Kidney glomerular epithelial cell (primary cell): Measurements from ENCODE around the gene TRMT61A.

Experiments used
- DNase-seq: peaks from one replicate; lab custom pipeline; 2025; lab: John Stamatoyannopoulos, UW

TRMT61A gene

DNA sequence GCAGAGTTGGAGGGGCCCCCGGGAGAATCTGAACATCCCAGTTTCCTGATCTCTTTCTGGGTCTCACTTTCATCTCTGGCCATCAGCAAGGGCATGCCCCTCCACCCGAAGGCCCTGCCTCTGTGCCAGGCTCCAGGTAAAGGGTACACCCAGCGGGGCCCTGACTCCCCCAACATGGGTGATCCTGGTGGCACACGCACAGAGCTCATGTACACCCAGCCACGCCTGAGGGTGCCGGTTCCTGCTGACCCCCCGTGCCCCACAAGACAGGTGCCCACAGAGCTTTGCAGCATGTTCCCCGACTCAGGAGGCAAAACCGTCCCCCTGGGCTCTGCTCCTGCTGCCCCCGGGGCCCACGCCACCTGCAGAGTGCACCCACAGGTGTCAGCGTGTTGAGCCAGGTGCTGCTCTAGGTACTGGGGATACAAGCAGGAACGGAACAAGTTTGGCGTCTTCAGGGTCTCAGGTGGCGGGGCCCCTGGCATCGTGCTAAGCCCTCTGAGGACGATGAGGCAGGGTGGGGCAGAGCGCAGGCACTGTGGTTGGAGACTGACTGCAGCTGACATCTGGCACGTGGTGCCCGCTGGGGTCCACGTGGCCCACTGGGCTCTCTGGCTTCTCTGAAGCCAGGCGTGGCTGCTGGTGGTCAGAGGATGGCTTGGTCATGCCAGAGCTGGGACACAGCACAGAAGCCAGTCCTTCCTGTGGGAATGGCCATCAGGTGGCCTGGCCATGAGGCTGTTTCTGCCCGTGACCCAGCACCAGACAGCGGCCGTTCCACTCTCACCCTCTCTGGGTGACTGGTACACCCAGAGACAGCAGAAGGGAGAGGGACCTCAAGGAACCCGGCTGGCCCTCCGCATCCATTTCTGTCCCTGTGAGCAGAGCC, 19.7 kb downstream of the TRMT61A start:
- no peak for DNase-seq

DNA sequence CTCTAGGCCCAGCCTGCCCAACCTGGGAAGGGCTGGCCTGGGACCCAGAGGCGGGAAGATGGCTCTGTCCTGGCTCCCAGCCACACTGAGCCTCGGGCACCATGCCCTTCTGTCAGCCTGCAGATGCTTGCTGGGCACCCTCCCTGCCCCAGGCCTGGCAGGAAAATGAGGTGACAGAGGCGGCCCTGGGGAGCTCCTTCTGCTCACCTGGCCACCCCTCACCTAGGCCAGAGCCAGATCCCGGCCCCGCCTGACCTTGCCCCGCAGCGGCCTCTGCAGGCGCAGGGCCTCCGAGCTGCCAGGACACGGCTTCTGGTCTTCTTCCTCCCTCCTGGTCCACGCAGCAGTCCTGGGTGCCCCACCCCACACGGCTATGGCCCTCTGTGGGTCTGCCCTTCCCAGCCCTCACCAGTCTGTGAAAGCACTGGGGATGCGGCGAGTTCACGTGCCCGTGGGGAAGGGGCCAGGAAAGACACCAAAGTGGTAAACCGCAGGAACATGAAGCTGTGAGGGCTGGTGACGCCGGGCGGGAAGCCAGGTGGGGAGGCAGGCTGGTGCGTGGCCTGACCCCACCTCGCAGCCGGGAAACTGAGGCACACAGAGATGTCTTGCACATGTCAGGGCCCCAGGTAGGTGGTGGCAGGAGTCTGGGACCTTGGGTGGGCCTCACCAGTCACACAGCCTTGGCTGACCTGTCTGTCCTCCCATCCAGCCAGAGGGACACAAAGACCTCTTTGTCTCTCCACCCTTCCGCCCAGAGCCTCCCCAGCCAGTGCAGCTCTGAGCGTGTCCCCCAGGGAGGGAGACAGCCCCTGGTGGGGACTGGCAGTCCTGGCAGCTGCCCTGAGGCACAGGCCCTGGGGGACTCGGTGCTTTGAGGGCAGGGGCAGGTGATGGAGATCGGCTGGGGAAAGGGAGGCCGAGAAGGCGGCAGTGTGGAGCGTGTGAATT, 20.6 kb downstream of the TRMT61A start:
- no peak for DNase-seq

DNA sequence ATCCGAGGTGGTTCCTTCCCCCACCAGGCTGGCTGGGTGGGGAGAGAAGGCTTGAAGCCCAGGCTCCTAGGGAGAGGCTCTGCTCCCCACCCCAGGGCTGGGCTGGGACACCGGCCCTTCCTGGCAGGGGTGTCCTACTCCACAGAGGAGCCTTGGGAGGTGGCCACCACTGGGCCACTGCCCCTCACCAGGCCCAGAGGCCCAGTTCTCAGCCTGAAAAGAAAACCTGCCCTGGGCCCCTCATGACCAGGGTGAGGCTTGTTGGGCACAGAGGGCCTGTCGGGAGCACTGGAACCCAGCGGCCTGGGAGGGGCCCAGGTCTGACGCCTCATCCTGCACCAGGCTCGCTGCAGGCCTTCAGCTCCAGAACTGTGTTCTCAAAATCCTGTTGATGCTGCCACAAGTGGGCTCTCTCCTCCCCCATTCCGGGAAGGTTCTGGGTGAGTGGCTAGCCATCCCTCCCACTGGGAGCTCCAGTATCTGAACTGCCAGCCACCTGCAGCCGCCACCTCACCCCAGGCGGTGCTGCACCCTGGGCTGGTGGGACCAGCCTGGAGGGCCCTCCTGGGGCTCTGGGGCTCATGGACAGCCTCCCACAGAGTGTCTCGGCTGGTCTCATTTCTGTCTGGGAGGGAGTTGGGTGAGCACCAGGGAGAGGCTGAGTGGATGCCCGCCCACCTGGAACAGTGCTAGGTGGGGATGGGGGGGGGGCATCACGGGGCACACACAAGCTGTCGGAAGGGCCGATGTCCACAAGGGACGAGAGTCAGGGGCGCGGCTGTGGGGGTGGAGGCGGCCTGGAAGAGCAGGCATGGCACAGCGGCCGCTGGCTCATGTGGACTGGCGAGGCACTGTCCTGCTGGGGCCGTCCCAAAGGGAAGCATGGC, 21.7 kb downstream of the TRMT61A start:
- peak; percentile 52 for DNase-seq

DNA sequence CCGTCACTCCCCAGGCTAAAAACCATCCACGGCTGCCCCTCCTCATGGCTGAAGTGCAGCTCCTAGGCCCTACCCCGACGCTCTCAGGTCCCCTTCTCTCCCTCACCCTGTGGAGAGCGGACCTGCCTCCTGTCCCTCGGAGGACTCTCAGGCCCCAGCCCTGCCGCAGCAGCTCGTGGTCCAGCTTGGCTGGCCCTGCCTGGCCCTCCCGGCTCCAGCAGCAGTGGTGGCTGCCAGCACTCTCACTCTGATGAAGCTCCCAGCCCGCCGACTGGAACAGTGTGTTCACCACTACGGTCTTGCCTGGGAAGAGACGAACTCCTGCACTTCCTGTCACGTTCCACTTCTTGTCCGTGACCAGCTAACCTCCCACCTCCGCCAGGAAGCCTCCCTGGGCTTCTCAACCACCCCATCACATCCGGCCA, 22.4 kb downstream of the TRMT61A start:
- DNase-seq = no peak

DNA sequence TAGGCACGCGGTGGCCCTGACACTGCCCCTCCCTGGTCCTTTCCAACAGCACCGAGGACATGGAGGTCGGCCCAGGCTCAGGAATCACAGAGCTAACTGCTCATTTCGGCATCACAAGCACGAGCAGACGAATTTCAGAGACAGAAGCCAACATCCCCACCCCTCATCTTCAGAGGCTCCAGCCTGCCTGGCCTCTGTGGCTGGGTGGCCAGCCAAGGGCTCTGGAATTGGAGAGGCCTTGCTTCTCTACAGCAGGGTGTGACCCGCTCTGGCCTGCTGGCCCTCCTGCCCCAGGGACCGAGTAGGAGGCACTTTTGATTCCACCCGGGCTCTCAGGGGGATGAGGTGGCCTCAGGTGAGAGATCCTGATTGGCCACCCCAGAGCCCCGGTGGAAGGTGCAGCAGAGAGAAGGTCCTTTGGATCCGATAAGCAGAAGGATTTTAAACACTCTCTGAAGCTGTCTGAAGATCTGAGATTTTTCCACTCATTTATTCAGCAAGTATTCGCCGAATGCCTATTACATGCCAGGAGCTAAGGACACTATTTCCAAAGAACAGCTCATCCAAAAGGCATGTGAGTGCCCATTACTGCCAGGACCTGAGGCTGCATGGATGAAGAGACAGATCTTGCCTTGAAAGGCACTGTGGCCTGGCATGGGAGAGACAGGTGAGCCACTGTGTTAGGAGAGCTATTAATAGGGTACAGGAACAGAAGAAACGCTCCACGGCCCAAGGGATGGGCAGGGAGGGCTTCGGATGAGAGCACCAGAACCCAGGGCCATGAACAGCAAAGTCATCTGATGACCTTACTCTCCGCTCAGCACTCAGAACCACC, 23.2 kb downstream of the TRMT61A start:
- DNase-seq = peak; percentile 89

DNA sequence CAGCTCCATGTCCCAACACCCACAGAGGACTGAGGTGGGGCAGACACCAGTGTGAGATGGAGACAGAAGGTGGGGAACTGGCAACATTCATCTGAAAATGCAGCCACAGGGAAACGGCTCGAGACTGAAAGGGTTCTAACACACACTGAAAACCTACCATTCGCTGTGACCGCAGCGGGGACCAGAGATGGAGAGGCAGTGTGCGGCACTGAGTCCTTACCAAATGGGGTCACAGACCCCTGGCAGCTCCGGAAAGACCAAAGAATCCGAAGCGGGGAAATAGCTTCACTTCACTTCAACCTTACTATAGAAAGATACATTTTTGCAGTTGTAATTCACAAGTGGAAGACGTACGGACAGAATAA, 23.8 kb downstream of the TRMT61A start:
- no peak for DNase-seq

DNA sequence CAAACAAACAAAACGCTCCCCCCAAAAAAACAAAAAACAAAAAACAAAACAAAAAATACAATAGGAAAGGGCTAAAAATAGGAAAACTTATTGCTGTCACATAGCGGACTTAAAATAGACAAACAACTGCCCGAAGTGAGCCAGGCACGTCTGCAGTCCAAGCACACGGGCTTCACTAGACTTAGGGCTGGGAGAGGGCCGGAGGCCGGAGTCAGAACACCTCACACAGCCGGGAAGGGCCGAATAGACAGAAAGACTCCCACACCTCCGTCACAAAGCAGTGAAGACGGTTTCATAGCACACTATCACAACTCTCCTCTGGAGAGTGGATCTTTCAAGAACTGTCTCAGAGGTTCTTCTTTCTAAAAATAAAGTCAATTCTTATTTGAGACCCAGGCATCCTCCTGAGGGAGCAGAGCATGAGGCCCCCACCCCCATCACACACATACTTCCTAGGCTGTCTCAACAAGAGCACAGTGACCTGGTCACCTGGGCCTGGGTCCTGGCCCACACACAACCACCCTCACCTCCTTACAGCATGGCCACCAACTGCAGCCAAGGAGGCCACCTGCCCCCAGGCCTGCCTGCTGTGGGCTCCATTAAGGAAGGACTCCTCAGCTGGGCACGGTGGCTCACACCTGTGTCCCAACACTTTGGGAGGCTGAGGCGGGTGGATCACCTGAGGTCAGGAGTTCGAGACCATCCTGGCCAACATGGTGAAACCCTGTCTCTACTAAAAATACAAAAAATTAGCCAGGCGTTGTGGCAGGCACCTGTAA, 26.8 kb downstream of the TRMT61A start:
- no peak for DNase-seq

DNA sequence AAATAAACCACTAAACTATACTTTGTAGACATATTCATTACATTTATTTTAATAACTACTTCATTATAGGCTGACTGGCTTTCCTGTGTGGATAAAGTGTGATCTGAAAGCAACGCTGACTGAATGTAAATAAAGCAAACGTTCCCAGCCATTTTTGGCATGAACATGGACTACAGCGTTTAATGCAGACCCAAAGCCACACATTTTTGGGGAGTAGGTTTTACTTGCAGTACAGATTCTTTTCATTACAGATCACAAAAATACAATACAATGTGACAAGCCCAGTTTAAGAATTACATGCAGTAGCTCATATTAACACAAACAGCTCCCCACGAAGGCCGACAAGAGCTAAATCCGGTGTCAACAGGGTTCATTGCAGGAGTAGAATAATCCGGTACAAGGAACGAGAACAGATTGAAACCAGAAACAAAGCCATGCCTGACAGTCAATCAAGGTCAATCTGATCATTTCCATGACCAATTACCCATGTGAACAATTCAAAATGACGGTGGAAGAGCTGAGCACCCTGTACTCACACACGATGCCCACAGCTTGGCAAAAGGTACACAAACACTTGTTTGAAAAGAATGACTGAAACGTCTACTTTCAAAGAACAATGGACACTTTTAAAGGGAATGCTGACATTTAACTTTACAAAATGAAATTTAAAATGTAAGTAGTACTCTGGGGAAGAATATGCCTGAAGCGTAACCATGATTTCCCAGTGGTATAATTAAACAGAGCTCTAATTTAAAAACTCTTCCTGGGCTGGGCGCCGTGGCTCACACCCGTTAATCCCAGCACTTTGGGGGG, 28.2 kb downstream of the TRMT61A start:
- no peak for DNase-seq

DNA sequence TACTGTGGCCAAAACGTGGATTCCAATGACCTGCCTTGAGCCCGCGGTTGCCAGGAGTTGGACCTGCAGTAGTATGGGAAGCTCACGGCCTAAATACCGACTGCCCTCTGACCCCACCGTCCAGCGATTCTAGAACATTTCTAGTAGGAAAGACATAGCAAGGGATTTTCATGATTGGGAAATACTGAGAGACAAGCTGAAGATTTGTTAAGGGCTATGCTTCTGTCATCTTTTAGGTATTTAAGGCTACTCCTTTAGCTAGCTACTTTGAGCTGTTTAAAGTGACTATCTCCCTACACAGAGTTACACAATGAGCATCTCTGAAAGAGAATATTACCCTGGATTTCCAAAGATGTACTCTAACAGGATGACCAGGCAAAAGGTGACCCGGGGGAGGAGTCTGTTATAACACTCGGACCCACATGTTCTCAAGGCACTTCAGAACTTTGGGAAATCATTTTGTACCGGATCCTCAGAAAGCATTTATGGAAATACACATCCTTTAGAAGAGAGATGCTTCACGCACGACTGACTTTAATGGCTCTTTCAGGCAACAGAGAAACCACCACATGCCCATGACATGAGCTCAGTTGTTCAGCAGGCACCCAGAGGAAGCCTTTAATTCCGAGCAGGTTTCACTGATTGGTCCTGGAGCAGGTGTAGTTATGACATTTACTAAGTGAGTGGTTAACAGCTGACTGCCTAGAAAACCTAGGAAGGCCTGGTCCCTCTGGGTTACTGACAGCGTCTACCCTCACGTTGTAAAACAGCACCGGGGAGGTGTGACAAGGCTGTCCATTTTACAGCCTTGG, 29.3 kb downstream of the TRMT61A start:
- DNase-seq = peak; percentile 99

DNA sequence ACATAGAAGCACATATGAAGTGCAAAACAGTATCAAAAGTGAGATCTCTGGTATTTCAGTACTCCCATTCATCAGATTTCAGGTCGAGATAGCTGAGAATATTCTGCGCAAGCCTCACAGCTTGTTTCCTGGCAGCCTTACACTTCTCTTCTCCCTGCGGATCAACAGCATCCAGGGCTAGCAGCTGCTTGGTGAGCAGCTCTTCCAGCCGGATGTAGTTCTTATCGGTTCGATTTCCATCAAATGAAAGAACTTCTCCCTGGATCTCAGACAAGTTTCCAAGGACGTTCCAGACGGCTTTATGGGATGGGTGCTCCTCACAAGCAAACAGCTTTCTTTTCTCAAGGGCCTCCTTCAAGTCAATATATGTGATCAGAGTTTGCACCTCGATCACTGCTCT, 30.8 kb downstream of the TRMT61A start:
- no peak for DNase-seq

DNA sequence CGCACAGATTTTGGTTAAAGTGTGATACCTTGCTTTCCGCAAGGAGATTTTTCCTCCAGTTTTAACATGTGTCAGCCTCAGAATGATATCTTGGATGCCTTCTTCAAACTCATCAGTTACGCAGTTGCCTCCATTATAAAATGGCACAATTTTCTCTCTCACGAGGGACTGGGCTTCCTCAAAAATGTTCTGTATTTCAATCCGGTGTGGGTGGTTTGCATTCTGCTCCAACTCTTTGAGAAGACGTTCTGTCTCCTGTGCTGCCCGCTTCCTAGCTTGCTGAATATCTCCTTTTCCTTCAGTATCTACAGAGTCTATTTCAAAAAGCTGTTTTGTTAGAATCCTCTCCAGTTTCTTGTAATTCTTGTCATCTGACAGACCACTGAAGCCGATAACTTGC, 31.7 kb downstream of the TRMT61A start:
- DNase-seq = no peak

DNA sequence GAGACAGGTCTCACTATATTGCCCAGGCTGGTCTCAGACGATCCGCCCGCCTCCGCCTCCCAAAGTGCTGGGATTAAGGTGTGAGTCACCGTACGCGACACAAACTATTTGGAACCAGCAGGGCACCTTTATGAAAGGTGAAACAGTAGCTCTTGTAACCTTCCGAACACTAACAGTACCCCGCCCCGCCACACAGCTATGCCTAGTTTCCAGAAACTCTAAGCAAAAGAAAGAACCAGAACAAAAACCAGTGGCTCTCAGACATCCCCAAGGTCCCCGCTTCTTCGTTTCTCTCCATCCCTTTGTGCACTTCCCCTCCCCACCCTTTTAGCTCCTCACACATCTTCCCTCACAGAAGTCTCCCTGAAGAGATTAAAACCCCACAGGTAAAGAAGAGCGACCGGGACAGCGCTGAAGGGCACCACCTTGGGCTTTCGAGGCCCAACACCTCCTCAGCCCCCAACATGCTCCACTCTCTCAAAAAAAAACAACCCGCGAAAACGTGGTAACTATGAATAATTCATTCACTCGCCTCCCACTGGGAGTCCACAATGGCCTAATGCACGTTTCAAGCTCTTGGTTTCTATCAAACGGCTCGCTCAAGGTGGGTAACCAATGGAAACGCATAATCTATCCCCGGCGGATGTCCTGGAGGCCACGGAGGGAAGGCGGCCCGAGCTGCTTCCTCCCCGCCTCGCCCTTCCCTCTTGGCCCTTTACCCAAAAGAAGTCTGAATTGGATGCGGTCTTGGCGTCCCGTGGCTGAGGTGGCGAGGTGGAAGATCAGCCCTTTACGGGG, 32.6 kb downstream of the TRMT61A start:
- DNase-seq = peak; percentile 24

DNA sequence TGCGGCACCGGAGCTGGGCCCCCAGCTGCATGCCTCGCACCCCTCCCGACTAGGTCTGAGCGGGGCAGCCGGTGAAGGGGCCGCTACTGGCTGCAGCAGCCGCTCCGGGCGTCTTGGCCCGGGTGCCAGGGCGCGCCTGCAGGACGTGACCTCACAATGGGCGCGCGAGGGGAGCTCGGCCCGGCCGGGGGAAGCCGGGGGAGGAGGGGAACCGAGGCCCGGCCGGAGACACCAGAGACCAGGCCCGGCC, 33.1 kb downstream of the TRMT61A start:
- DNase-seq = no peak

DNA sequence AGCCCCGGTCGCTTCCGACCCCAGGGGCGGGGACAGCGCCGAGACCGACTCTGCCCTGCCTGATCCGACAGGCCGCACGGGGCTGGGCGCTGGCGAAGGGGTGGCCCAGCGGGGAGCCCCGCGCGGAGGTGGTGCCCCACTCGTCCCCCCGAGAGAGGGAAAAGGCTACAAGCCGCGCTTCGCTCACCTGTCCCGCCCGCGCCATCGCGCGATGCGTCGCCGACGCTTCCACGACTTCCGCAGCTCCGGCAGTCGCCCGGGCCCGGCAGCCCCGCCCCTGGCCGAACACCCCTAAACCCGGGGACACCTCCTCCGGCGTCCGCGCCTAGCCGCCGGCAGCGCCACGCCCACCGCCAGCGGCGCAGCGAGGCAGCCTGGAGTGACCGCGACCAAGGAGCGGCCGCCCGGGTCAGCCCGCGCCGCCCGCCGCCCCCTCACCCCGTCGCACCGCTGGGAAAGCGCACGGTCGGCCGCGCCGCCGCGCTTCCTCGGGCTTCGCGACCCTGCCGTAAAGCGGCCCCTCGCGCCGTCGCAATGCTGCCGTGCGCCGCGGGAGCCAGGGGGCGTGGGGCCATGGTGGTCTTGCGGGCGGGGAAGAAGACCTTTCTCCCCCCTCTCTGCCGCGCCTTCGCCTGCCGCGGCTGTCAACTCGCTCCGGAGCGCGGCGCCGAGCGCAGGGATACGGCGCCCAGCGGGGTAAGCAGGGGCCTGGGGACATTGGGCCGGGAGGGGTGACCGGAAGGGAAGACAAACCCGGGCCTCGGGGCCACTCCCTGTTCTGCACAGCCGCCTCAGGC, 33.6 kb downstream of the TRMT61A start, which contains the start of the genes BAG5 and COA8:
Gene BAG5 (minus strand): TSS at position 229 of the 797 bp plus-strand sequence. CDS start 1,493 bp downstream, outside the sequence.
Gene COA8 (plus strand): TSS at position 532 of the 797 bp plus-strand sequence. CDS start 42 bp downstream, at position 574.
- peak; percentile 76 for DNase-seq

DNA sequence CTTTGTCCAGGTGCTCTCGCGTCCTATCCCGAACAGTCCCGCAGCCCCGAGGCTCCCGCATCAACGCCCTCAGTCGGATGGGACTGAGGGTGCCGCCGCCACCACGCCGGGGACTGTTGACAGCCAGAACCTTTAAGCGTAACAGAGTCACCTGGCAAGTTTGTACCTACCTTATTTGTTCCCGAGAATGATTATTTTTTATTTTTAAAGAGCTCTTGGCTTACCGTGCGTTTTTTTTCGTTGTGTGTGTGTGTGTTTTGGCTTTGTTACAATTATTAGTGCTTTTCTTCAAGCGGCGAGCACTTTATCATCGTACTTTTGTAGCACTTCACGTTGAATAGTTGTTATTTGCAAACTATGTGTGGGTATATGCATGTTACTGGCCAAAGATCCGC, 34.2 kb downstream of the TRMT61A start:
- DNase-seq = no peak

DNA sequence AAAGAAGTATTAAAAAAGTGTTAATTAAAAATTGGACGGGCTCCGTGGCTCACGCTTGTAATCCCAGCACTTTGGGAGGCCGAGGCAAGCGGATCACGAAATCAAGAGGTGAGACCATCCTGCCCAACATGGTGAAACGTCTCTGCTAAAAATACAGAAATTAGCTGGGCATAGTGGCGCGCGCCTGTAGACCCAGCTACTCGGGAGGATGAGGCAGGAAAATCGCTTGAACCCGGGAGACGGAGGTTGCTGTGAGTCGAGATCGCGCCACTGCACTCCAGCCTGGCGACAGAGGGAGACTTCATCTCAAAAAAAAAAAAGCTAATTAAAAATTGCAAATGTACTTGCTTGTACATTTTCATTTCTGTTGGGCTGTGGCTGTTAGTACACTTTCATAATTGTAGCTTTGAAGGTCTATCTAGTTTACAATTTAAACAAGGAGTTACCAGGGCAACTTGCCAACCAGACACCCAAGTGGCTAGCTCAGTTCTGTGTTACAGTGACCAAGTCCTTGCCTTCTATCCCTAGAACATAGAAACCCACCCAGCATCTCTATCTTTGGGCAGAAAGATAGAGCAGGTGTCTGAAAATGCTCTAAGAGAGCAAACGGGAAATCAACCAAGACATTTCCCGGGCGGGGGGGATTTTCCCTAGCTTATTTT, 35.0 kb downstream of the TRMT61A start:
- DNase-seq = no peak
